ENCODE measurements around the gene KRT76. TPM values are rescaled to one million over a fixed set of nuclear protein-coding genes. Genes with fewer than 3 reads are reported as not detected.
"Not testable (repeated sequence)": the region's sequence is repeated elsewhere in the genome, so short reads cannot be mapped to it uniquely, and the experiment has no call there.

Gene KRT76
- total RNA-seq, 1 donor from 2014 or later, result not detected

DNA sequence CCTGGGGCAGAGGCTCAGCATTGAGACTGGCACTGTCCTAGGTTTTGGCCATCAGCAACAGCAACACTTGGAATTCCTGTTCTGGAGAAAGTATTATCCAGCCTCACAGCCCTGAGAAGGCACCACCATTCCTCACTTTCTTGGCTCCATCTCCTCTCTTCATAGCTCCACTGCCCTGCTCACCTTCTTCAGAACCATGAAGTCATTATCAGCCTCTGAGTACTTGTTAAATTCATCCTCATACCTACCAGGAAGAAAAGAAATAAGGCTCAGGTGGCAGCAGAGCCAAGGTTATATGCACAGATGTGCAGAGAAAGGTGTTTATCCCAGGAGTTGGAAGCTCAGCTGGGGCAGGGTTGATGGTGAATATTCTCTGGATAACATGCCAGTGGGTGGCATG lies 25.4 kb downstream of the KRT76 start:
- Mint-ChIP-seq H3K9me3 (no peaks in the 10 kb centered on the region), H3K4me3 (no peak overlapping the region), H3K27me3 (ENCODE audit: low read depth) (peaks cover 73% of the 10 kb centered on the region), H3K27ac (no peak overlapping the region), H3K4me1 (no peaks in the 10 kb centered on the region), H3K36me3 (no peaks in the 10 kb centered on the region)
- no peak for DNase-seq (ENCODE audit: low spot score in 2 of 2, unreplicated experiment in 2 of 2)
- TF ChIP-seq, protein P1, sequence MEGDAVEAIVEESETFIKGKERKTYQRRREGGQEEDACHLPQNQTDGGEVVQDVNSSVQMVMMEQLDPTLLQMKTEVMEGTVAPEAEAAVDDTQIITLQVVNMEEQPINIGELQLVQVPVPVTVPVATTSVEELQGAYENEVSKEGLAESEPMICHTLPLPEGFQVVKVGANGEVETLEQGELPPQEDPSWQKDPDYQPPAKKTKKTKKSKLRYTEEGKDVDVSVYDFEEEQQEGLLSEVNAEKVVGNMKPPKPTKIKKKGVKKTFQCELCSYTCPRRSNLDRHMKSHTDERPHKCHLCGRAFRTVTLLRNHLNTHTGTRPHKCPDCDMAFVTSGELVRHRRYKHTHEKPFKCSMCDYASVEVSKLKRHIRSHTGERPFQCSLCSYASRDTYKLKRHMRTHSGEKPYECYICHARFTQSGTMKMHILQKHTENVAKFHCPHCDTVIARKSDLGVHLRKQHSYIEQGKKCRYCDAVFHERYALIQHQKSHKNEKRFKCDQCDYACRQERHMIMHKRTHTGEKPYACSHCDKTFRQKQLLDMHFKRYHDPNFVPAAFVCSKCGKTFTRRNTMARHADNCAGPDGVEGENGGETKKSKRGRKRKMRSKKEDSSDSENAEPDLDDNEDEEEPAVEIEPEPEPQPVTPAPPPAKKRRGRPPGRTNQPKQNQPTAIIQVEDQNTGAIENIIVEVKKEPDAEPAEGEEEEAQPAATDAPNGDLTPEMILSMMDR (IDR thresholded peaks at IDR 0.05; ENCODE audit: unreplicated experiment), result no peak

DNA sequence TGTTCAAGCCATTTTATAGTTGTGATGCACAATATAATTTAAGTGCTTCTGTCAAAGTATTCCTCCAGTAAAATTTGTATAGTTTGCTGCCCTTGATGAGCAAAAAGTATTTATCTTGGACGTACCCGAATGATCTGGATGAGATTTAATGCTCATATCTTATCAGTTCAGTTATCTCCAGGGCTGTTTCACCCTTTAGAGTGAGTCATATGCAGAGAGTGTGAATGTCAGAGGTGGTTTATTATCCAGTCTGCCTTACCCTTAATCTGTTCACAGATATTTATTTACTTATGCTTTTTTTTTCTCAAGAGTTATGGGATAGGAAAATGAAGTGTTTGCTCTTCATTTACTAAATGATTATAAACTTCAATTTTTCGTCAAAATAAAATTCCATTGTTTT lies 26.6 kb downstream of the KRT76 start:
- not testable (repeated sequence) for DNase-seq (ENCODE audit: low spot score in 2 of 2, unreplicated experiment in 2 of 2); H3K9me3 Mint-ChIP-seq; H3K4me1 Mint-ChIP-seq; H3K4me3 Mint-ChIP-seq; H3K36me3 Mint-ChIP-seq; H3K27ac Mint-ChIP-seq
- H3K27me3 Mint-ChIP-seq (ENCODE audit: low read depth), result peaks cover 83% of the 10 kb centered on the region

DNA sequence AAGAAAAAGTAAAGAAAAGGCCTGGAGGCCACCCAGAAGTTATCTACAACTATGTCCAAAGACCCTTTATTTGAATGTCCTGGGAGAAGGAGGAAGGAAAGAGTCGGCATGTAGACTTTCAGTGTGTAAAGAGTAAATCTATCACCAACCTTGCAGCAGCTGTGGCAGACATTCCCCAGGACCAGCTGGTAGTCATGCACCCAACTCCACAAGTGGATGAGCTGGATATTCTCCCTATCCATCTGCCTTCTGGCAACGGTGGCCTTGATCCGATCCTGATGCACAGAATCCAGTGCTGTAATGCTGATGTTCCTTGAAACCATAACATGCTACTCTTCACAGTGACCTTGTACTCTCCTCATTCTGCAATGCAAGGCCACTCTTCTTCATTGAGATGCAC lies 27.3 kb downstream of the KRT76 start:
- no peaks in the 10 kb centered on the region for H3K4me1 Mint-ChIP-seq
- no peak overlapping the region for H3K27ac Mint-ChIP-seq
- H3K36me3 Mint-ChIP-seq, result no peaks in the 10 kb centered on the region
- H3K9me3 Mint-ChIP-seq, result no peaks in the 10 kb centered on the region
- TF ChIP-seq, protein P1 (IDR thresholded peaks at IDR 0.05; ENCODE audit: unreplicated experiment), result no peak
- no peak for DNase-seq (ENCODE audit: low spot score in 2 of 2, unreplicated experiment in 2 of 2)
- peaks cover 83% of the 10 kb centered on the region for H3K27me3 Mint-ChIP-seq (ENCODE audit: low read depth)
- no peak overlapping the region for H3K4me3 Mint-ChIP-seq

DNA sequence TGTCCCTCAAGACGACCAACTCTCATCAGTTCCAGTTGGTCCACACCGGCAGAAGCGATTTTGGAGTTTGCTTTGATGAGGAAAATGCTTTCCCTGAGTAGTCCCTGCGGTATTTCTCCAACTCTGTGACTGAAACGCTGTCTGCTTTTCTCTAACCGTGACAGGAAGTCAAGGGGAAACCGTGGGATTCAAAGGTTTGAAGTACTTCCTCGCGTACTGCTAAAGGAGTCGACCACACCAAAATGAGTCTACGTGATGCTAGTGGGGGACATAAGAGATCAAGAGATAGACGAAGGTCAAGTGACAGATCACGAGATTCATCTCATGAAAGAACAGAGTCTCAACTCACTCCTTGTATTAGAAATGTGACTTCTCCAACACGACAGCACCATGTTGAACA lies 28.6 kb downstream of the KRT76 start:
- Mint-ChIP-seq H3K27me3 (ENCODE audit: low read depth) (peaks cover 90% of the 10 kb centered on the region), H3K4me1 (no peaks in the 10 kb centered on the region), H3K4me3 (no peak overlapping the region), H3K9me3 (no peaks in the 10 kb centered on the region), H3K27ac (no peak overlapping the region), H3K36me3 (no peaks in the 10 kb centered on the region)
- no peak for DNase-seq (ENCODE audit: low spot score in 2 of 2, unreplicated experiment in 2 of 2)
- TF ChIP-seq, protein P1 (IDR thresholded peaks at IDR 0.05; ENCODE audit: unreplicated experiment), result no peak

DNA sequence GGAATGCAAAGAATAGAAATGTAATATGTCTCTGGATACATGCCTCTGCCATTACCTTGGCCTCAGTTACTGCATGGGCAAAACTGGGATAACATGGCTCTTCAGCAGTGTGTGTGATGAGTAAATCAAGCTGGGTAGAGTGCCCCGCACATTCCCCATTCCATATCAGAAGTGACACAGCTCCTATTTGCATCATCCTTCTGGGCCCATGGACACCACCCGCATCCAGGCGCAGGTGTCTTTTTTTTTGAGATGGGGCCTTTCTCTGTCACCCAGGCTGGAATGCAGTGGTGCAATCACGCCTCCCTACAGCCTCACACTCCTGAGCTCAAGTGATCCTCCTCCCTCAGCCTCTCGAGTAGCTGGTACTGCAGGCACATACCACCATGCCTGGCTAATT lies 31.6 kb downstream of the KRT76 start:
- DNase-seq (ENCODE audit: low spot score in 2 of 2, unreplicated experiment in 2 of 2), result no peak

DNA sequence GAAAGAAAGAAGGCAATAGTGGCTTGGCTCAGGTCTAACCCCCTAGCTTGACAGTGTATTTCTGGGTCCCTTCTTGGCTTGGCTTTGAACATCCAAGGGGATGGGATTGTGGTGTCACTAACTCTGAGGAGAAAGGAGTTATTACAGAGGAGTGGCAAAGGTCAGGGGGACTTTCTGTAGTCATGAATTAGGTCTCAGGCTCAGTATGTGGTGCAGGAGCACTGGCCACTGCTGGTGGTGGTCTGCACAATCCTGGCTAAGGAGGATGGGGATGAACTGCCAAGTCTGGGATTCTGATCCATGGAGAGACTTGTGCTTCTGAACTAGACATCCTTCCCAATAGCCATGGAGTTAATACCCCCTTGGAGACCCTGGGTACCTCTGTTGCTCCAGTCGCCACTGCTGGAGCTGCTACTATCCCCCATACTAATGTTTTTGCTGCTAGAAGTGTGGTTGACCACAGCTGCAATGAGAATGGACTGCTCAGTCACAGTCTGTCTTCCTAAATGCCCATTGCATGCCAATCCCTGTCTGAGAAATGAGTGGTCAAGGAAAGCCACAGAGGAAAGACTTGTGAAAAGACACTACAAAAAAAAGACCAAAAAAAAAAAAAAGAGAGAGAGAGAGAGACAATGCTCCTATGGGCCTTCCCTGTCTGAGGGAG lies 32.5 kb downstream of the KRT76 start:
- TF ChIP-seq, protein P1 (IDR thresholded peaks at IDR 0.05; ENCODE audit: unreplicated experiment), result no peak
- Mint-ChIP-seq H3K36me3 (no peaks in the 10 kb centered on the region), H3K27ac (no peak overlapping the region), H3K27me3 (ENCODE audit: low read depth) (peaks cover 80% of the 10 kb centered on the region), H3K9me3 (no peaks in the 10 kb centered on the region), H3K4me3 (no peak overlapping the region), H3K4me1 (no peaks in the 10 kb centered on the region)
- no peak for DNase-seq (ENCODE audit: low spot score in 2 of 2, unreplicated experiment in 2 of 2)

More for the DNA sequence above, 31.6 kb downstream of the KRT76 start:
- no peak overlapping the region for H3K4me3 Mint-ChIP-seq
- peaks cover 78% of the 10 kb centered on the region for H3K27me3 Mint-ChIP-seq (ENCODE audit: low read depth)
- no peaks in the 10 kb centered on the region for H3K36me3 Mint-ChIP-seq
- H3K4me1 Mint-ChIP-seq, result no peaks in the 10 kb centered on the region
- no peaks in the 10 kb centered on the region for H3K9me3 Mint-ChIP-seq
- TF ChIP-seq, protein P1 (IDR thresholded peaks at IDR 0.05; ENCODE audit: unreplicated experiment), result no peak
- no peak overlapping the region for H3K27ac Mint-ChIP-seq
